GM23248 (cell line): Measurements from ENCODE around the gene TRAK1.

ENCODE experiments used
- EZH2 ChIP-seq: fragments of 200-600 bp; sonication (generic); IDR thresholded peaks from 2 replicates; pipeline ENCODE4 v1.6.1; 2018; ENCODE audit warnings: antibody characterized with exemption, mild to moderate bottlenecking; ENCODE audit not compliant: insufficient read depth, poor library complexity, severe bottlenecking
- EZH2phosphoT487 ChIP-seq: fragments of 200-600 bp; sonication (generic); IDR thresholded peaks from 2 replicates; pipeline ENCODE4 v1.6.1; 2018; ENCODE audit warnings: antibody characterized with exemption, moderate library complexity, mild to moderate bottlenecking, low read depth; ENCODE audit not compliant: insufficient read depth

GRCh38 chr3:42092006-42092405, 849 bp downstream of the TRAK1 start:
- TF ChIP-seq EZH2 (no peak), EZH2phosphoT487 (no peak)
